ENCODE measurements around the gene ZNF516. TPM values are rescaled to one million over a fixed set of nuclear protein-coding genes. Genes with fewer than 3 reads are reported as not detected.

Gene ZNF516
- total RNA-seq, 1 experiment from 2014 or later, result 22.6 TPM

DNA sequence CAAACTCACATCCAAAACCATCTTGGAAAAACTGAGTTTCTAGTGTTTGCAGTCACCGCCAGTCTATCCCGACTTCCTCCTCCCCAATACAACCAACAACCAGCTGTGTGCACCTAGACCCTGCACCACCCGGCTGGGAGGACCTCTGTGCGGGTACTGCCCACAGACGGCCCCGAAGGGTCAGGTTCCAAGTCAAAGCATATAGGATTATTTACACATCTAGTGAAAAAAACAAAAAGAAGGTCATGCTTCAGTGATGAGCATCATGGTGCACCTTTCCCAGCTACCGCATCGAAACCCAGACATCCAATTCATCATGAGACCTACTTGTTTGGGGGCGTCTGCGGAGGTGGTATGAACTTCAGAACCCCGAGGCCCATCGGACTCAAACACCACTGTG is 124.8 kb downstream of the ZNF516 start:
- Histone ChIP-seq H4K8ac (replicated peaks; ENCODE audit: insufficient read length, low read depth, low read length) (no peak overlapping the region), H3K27ac (ENCODE audit: insufficient read length, low read depth, low read length) (no peak overlapping the region), H2BK5ac (ENCODE audit: insufficient read length, low read length) (no peak overlapping the region), H2AK5ac (ENCODE audit: insufficient read length, low read length) (no peak overlapping the region), H3K4ac (ENCODE audit: low read depth, low read length) (no peak overlapping the region), H4K5ac (ENCODE audit: insufficient read length, low read depth, low read length) (no peak overlapping the region), H3K56ac (ENCODE audit: insufficient read length, low read depth, low read length) (no peak overlapping the region), H3K14ac (ENCODE audit: insufficient read depth, low read length) (no peak overlapping the region), H2AFZ (ENCODE audit: low read length) (no peak overlapping the region), H3K9me3 (ENCODE audit: control insufficient read depth, low read depth, low read length) (no peaks in the 10 kb centered on the region), H3K79me2 (ENCODE audit: insufficient read depth, low read length) (no peaks in the 10 kb centered on the region), H2BK15ac (ENCODE audit: low read depth, low read length) (no peak overlapping the region), H4K20me1 (ENCODE audit: control insufficient read depth, insufficient read depth, insufficient read length) (no peaks in the 10 kb centered on the region), H2BK20ac (ENCODE audit: low read depth, low read length, poor library complexity, severe bottlenecking) (no peak overlapping the region), H3K4me2 (ENCODE audit: insufficient read depth, insufficient read length, low read length) (no peak overlapping the region), H3K18ac (ENCODE audit: insufficient read length, low read depth, low read length) (no peak overlapping the region), H3K27me3 (ENCODE audit: insufficient read depth, low read length) (no peaks in the 10 kb centered on the region), H3K23ac (ENCODE audit: insufficient read length, low read depth, low read length) (no peak overlapping the region), H3T11ph (ENCODE audit: low read length) (no peak overlapping the region), H3K9ac (ENCODE audit: extremely low read depth, insufficient read length, low read length) (no peak overlapping the region), H3K79me1 (ENCODE audit: insufficient read depth, low read depth, low read length, poor library complexity, severe bottlenecking) (no peaks in the 10 kb centered on the region), H2BK12ac (ENCODE audit: insufficient read length, low read depth, low read length) (no peak overlapping the region), H4K91ac (ENCODE audit: insufficient read length, low read depth, low read length) (no peak overlapping the region), H3K4me1 (ENCODE audit: insufficient read depth, low read length) (no peaks in the 10 kb centered on the region; the same call in 1 of the 2 replicates), H3K23me2 (ENCODE audit: insufficient read length, low read depth, low read length, poor library complexity, severe bottlenecking) (no peaks in the 10 kb centered on the region), H2BK120ac (ENCODE audit: low read depth, low read length, poor library complexity, severe bottlenecking) (no peak overlapping the region)
- H3K9me3 Mint-ChIP-seq, result no peaks in the 10 kb centered on the region
- no peaks in the 10 kb centered on the region for H3K27me3 Mint-ChIP-seq (ENCODE audit: low read depth)
- no CpG with 5 or more reads among the region's 12 CpGs for WGBS (ENCODE audit: extremely low coverage, insufficient read length, low lambda C conversion rate)
- peaks cover 4 to 15% (median 9%) of the 10 kb centered on the region in 3 experiments; a peak in 4 of 7 replicates for H3K36me3 Mint-ChIP-seq (ENCODE audit: insufficient read depth in 1 of 3, low read depth in 3 of 3)
- DNase-seq, result no peak
- H3K4me1 Mint-ChIP-seq, result peaks cover 23 to 29% of the 10 kb centered on the region in 2 experiments
- H3K4me3 Mint-ChIP-seq, result no peak overlapping the region
- TF ChIP-seq, protein P1, sequence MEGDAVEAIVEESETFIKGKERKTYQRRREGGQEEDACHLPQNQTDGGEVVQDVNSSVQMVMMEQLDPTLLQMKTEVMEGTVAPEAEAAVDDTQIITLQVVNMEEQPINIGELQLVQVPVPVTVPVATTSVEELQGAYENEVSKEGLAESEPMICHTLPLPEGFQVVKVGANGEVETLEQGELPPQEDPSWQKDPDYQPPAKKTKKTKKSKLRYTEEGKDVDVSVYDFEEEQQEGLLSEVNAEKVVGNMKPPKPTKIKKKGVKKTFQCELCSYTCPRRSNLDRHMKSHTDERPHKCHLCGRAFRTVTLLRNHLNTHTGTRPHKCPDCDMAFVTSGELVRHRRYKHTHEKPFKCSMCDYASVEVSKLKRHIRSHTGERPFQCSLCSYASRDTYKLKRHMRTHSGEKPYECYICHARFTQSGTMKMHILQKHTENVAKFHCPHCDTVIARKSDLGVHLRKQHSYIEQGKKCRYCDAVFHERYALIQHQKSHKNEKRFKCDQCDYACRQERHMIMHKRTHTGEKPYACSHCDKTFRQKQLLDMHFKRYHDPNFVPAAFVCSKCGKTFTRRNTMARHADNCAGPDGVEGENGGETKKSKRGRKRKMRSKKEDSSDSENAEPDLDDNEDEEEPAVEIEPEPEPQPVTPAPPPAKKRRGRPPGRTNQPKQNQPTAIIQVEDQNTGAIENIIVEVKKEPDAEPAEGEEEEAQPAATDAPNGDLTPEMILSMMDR (conservative IDR thresholded peaks at IDR 0.05), result no peak
- H3K27ac Mint-ChIP-seq, result peak overlapping the region in 1 of 3 experiments; percentile 62; a peak in 2 of 7 replicates

All from H9 (cell line).